ENCODE data around the gene TBC1D10B.
A peak's percentile ranks its signal among the peaks of the same experiment; 100 is the strongest.
"Not testable (repeated sequence)": the region's sequence is repeated elsewhere in the genome, so short reads cannot be mapped to it uniquely, and the experiment has no call there.

Gene TBC1D10B

DNA sequence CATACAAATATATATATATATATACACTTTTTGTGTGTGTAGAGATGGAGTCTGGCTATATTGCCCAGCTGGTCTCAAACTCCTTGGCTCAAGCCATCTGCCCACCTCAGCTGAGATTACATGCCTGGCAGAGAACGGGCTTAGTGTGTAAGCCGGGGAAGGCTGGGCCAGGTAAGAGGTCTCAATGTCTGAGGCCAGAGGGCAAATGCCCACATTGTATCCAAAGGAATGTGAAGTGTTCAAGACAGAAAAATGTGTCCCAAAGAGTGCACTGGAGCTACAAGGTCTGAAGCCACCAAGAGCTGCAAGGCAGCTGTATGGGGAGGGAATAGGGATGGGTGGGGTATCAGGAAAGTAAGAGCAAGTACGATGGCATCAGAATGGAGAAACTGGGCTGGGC, 24.0 kb downstream of the TBC1D10B start:
- TF ChIP-seq CTCF (conservative IDR thresholded peaks at IDR 0.05; ENCODE audit: low read length), result no peak
- no peak for DNase-seq (ENCODE audit: low read depth)
- no peak overlapping the region for H3K4me3 ChIP-seq (ENCODE audit: low read length)

DNA sequence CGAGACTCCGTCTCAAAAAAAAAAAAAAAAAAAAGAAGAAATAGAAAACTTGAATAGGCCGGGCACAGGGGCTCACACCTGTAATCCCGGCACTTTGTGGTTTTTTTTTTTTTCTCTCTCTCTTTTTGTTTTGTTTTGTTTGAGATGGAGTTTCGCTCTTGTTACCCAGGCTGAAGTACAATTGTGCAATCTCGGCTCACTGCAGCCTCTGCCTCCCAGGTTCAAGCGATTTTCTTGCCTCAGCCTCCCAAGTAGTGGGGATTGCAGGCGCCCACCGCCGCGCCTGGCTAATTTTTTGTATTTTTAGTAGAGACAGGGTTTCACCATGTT, 26.8 kb downstream of the TBC1D10B start:
- H3K4me3 ChIP-seq (ENCODE audit: low read length); DNase-seq (ENCODE audit: low read depth): not testable (repeated sequence)

DNA sequence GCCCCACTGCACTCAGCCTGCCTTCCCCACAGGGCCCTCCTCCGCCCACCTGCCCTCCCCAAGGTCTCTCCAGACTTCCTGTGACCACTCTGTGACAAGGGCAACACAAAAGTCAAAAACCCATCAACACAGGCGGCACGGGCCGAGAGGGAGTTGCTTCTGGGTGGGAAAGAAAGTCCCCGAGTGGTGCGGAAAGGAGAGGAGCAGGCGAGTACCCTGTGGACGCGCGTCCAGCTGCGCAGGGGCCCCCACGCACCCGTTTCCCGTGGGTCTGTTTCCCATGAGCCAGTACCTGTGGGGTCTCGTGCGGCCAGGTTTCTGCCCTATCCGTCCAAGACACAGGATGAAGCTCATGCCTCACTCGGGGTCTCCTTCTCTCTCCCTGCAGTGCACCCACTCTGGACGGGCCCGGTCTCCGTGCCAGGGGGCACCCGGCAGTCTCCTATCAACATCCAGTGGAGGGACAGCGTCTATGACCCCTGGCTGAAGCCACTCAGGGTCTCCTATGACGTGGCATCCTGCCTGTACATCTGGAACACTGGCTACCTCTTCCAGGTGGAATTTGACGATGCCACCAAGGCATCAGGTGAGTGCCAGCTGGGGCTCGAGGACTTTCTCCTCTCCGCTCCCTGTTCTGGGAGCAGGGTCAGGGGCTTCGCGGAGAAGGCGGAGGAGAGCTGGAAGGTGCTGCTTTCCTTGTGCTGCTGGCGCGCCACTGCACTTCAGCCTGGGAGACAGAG, 27.4 kb downstream of the TBC1D10B start:
- no peak for DNase-seq (ENCODE audit: low read depth)
- TF ChIP-seq CTCF (conservative IDR thresholded peaks at IDR 0.05; ENCODE audit: low read length), result no peak
- no peak overlapping the region for H3K4me3 ChIP-seq (ENCODE audit: low read length)

DNA sequence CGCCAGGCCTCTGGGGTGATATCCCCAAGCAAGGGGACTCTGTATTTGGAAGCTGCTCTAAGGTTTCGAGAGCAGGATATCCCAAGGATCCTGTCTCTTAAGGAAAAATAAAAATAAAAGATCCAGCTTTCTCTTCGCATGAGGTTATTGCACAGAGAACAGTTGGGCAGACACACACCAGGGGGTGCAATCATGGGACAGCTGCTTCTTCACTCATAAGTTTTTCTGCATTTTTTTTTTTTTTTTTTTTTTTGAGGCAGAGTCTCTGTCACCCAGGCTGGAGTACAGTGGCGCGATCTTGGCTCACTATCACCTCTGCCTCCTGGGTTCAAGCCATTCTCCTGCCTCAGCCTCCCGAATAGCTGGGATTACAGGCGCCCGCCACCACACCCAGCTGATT, 28.3 kb downstream of the TBC1D10B start:
- peak; percentile 9; the same call in 1 of the 2 replicates for TF ChIP-seq CTCF (conservative IDR thresholded peaks at IDR 0.05; ENCODE audit: low read length)
- DNase-seq (ENCODE audit: low read depth); H3K4me3 ChIP-seq (ENCODE audit: low read length): not testable (repeated sequence)

DNA sequence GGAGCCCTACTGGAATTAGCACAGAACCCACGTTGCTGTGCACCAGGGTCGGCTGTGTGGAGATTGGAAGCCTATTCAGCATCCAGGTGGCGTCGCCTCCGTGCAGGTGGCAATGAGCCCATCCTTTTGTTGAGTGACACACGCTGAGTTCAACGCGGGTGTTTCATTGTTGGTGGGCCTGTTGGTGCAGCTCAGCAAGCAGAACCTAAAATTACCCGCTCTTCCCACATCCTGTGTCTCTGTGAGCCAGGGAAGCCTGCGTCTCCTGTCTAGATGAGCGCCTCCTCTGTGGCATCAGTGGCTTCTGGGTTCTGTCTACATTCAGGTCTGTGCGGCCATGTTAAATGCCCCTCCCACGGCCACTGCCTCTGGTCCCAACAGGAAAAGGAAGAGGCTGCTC, 29.7 kb downstream of the TBC1D10B start:
- H3K4me3 ChIP-seq (ENCODE audit: low read length), result no peak overlapping the region
- TF ChIP-seq CTCF (conservative IDR thresholded peaks at IDR 0.05; ENCODE audit: low read length), result no peak
- DNase-seq (ENCODE audit: low read depth), result no peak

GRCh38 chr16:30338715-30339114, 31.6 kb downstream of the TBC1D10B start:
- not testable (repeated sequence) for H3K4me3 ChIP-seq (ENCODE audit: low read length); DNase-seq (ENCODE audit: low read depth)

- DNase-seq (ENCODE audit: low read depth); H3K4me3 ChIP-seq (ENCODE audit: low read length): not testable (repeated sequence)
Observed at GRCh38 chr16:30337964-30338357, 32.3 kb downstream of the TBC1D10B start.

DNA sequence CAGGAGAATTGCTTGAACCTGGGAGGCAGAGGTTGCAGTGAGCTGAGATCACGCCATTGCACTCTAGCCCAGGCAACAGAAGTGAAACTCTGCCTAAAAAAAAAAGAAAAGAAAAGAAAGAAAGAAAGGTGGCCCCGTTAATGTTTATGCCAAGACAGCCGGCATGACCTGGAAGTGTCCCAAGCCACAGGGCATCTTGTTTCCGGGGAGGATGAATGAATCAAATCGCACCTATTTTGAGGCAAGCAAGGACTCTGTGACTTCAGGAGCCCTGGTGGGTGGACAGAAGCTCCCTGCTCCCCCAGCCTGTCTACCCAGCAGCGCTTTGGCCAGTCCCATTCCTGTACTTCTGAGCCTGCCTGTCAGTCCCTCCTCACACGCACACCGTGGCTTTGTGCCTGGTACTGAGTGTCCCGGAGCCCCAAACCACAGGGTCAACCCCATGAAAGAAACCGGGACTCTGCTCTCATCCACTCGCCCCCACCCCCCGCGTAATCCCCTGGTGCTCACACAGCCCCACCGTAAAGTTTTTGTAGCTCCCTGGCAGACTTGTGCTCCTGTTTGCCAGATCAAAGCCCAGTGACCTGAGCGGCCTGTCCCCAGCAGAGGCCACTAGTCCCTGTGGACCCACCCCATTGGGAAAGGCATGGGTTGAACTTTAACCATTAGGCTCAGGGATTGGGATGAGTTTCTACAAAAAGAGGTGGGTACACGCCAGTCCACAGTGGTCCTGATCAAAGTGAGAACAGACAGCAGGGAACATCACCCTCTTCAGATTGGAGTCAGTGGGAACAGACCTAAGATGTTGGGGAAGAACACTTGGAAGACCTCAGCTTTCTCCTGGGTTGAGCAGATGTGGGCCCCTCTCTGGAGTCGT, 34.5 kb downstream of the TBC1D10B start:
- H3K4me3 ChIP-seq (ENCODE audit: low read length), result peak overlapping the region; percentile 60
- no peak for TF ChIP-seq CTCF (conservative IDR thresholded peaks at IDR 0.05; ENCODE audit: low read length)
- peak; percentile 32 for DNase-seq (ENCODE audit: low read depth)

GRCh38 chr16:30335028-30335597, 35.2 kb downstream of the TBC1D10B start:
- DNase-seq (ENCODE audit: low read depth), result peak; percentile 72
- H3K4me3 ChIP-seq (ENCODE audit: low read length), result peak overlapping the region; percentile 70

DNA sequence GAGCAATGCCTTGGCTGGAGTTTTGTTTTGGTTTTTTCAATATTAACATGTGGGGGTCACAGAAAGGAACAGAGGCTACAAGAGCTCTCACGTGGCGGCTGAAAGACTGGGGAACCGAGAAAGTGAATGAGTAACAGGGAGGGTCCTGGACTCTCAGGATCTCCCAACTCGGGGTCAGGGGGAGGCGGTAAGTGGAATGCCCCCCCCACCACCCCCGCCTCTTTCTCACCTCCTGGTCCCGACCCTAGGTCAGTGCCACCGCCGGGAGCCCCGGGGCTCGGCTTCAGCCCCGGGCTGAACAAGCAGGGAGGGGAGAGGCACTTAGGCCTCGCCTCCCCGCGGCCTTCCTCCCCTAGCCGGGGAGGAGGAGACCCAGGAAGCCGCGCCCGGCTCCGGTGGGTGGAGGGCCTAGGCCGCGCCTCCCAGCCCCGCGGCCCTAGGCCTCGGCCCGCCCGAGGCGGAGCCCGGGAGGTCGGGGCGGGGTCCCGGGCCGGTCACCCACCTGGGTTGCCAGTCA, 35.8 kb downstream of the TBC1D10B start:
- peak overlapping the region; percentile 70 for H3K4me3 ChIP-seq (ENCODE audit: low read length)
- peak; percentile 73 for DNase-seq (ENCODE audit: low read depth)

DNA sequence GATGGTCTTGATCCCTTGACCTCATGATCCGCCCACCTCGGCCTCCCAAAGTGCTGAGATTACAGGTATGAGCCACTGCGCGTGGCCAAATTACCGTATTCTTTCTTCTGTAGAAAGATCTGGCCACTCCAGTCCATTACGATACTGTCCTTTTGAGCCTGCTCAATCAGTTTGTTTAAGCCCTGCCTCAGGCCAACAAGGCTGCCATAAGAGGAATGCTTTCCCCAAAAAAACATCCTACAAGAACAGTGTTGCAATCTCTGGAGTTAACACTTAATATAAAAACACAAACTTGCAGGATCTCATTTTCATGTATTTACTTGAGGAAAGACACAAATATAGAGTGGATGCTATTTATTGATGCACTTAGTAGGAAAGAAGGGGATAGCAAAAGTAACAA, 46.1 kb downstream of the TBC1D10B start:
- H3K4me3 ChIP-seq (ENCODE audit: low read length), result not testable (repeated sequence)
- DNase-seq (ENCODE audit: low read depth), result peak; percentile 1

GRCh38 chr16:30318647-30319046, 51.6 kb downstream of the TBC1D10B start:
- H3K4me3 ChIP-seq (ENCODE audit: low read length); DNase-seq (ENCODE audit: low read depth): not testable (repeated sequence)

- not testable (repeated sequence) for DNase-seq (ENCODE audit: low read depth); H3K4me3 ChIP-seq (ENCODE audit: low read length)
Observed at GRCh38 chr16:30310937-30311336, 59.4 kb downstream of the TBC1D10B start.

All from AG10803 (cell line).